DOHH2 (cell line): ENCODE results near the gene RBMS2.

Experiments used
- H3F3A ChIP-seq: fragments of 200-600 bp; sonication (generic), shearing (Covaris generic); 2 replicates; pipeline ENCODE4 v1.6.0; 2016; ENCODE audit warnings: antibody characterized with exemption, mild to moderate bottlenecking; ENCODE audit not compliant: control insufficient read depth, insufficient read depth
- H3K27ac ChIP-seq: fragments of 200-600 bp; sonication (generic); 2 replicates; pipeline ENCODE4 v1.5.1; 2014; ENCODE audit warnings: low read depth, mild to moderate bottlenecking, low read length, moderate library complexity
- H3K27me3 ChIP-seq: fragments of 200-600 bp; sonication (generic); 2 replicates; pipeline ENCODE4 v1.6.1; 2014; ENCODE audit warnings: mild to moderate bottlenecking, low read length, mixed read lengths; ENCODE audit not compliant: control insufficient read depth
- H3K36me3 ChIP-seq: fragments of 200-600 bp; sonication (generic); 2 replicates; pipeline ENCODE4 v1.6.1; 2014; ENCODE audit warnings: mild to moderate bottlenecking, low read length, moderate library complexity, mixed read lengths; ENCODE audit not compliant: control insufficient read depth
- H3K4me1 ChIP-seq: fragments of 200-600 bp; sonication (generic); 2 replicates; pipeline ENCODE4 v1.6.1; 2014; ENCODE audit warnings: mild to moderate bottlenecking, low read length, mixed read lengths; ENCODE audit not compliant: control insufficient read depth
- H3K4me2 ChIP-seq: fragments of 200-600 bp; sonication (generic); 2 replicates; pipeline ENCODE4 v1.6.0; 2014; ENCODE audit warnings: mild to moderate bottlenecking, low read length, moderate library complexity
- H3K4me3 ChIP-seq: fragments of 200-600 bp; sonication (generic); 2 replicates; pipeline ENCODE4 v1.5.1; 2014; ENCODE audit warnings: mild to moderate bottlenecking, low read length, mixed read lengths
- H3K79me2 ChIP-seq: fragments of 200-600 bp; sonication (generic); 2 replicates; pipeline ENCODE4 v1.6.1; 2014; ENCODE audit warnings: mild to moderate bottlenecking, low read length, mixed read lengths; ENCODE audit not compliant: control insufficient read depth
- H3K9me2 ChIP-seq: fragments of 200-600 bp; sonication (generic); replicated peaks from 2 replicates; pipeline ENCODE4 v1.6.1; 2014; ENCODE audit warnings: mild to moderate bottlenecking, low read length, mixed read lengths; ENCODE audit not compliant: control insufficient read depth
- H3K9me3 ChIP-seq: fragments of 200-600 bp; sonication (generic); 2 replicates; pipeline ENCODE4 v1.6.1; 2014; ENCODE audit warnings: antibody characterized with exemption, low read length, mixed read lengths; ENCODE audit not compliant: control insufficient read depth, insufficient read depth
- H4K20me1 ChIP-seq: fragments of 200-600 bp; sonication (generic); 2 replicates; pipeline ENCODE4 v1.6.0; 2014; ENCODE audit warnings: low read depth, mild to moderate bottlenecking, antibody characterized with exemption, low read length, moderate library complexity; ENCODE audit not compliant: control insufficient read depth, insufficient read depth
- EZH2phosphoT487 ChIP-seq: fragments of 200-600 bp; sonication (generic); IDR thresholded peaks from 2 replicates; pipeline ENCODE4 v1.6.1; 2017; ENCODE audit warnings: borderline replicate concordance, mild to moderate bottlenecking, antibody characterized with exemption, low read length, moderate library complexity, mixed read lengths
- TF ChIP-seq, protein P1 (sequence below): fragments of 200-600 bp; sonication (generic); IDR thresholded peaks from one replicate; pipeline ENCODE4 v1.5.1; 2014; ENCODE audit warnings: antibody characterized with exemption, mild to moderate bottlenecking, low read depth, low read length; ENCODE audit not compliant: poor library complexity, severe bottlenecking

Gene RBMS2

DNA sequence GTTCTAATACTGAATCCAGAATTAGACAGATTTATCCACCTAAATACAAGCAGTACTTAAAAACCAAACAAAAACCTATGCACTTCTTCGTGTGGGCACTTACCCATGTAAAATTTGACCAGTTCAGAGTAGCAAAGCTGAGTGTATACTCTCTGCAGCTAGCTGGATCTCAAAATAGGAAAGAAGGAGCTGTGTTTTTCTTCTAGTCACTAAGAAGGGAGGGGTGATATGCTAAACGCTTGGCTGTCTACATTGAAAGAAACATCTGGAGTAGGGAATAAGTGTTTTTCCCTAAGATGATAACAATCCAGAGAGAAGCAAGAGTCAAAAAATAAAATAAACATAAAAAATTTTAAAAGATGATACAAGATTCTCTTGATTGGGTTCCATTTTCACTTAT, 20.0 kb downstream of the RBMS2 start:
- Histone ChIP-seq H3K79me2 (no peaks in the 10 kb centered on the region), H3K4me3 (no peak overlapping the region), H3F3A (no peaks in the 10 kb centered on the region), H3K9me3 (no peaks in the 10 kb centered on the region), H4K20me1 (no peaks in the 10 kb centered on the region), H3K4me2 (no peak overlapping the region), H3K9me2 (no peaks in the 10 kb centered on the region), H3K27ac (no peak overlapping the region), H3K36me3 (no peaks in the 10 kb centered on the region), H3K4me1 (no peaks in the 10 kb centered on the region), H3K27me3 (peaks cover 6% of the 10 kb centered on the region)
- TF ChIP-seq, protein P1, sequence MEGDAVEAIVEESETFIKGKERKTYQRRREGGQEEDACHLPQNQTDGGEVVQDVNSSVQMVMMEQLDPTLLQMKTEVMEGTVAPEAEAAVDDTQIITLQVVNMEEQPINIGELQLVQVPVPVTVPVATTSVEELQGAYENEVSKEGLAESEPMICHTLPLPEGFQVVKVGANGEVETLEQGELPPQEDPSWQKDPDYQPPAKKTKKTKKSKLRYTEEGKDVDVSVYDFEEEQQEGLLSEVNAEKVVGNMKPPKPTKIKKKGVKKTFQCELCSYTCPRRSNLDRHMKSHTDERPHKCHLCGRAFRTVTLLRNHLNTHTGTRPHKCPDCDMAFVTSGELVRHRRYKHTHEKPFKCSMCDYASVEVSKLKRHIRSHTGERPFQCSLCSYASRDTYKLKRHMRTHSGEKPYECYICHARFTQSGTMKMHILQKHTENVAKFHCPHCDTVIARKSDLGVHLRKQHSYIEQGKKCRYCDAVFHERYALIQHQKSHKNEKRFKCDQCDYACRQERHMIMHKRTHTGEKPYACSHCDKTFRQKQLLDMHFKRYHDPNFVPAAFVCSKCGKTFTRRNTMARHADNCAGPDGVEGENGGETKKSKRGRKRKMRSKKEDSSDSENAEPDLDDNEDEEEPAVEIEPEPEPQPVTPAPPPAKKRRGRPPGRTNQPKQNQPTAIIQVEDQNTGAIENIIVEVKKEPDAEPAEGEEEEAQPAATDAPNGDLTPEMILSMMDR: no peak
- no peak for TF ChIP-seq EZH2phosphoT487

DNA sequence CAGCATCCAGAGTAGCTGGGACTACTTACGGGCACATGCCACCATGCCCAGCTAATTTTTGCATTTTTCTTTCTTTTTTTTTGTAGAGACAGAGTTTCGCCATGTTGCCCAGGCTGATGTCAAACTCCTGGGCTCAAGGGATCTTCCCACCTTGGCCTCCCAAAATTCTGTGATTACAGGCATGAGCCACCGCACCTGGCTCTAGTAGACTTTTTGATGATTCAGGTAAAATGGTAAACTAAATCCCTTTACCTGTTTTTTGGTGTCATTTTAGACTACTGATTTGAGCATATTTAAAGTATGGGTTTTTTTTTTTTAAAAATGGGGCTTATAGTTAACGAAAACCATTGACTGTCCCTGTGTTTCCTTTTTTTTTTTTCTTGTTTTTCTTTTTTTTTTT, 20.5 kb downstream of the RBMS2 start:
- Histone ChIP-seq H3K4me3 (no peak overlapping the region), H3K4me1 (no peaks in the 10 kb centered on the region), H3K4me2 (no peak overlapping the region), H3K27ac (no peak overlapping the region), H3K36me3 (no peaks in the 10 kb centered on the region), H3F3A (no peaks in the 10 kb centered on the region), H4K20me1 (no peaks in the 10 kb centered on the region), H3K27me3 (peaks cover 5% of the 10 kb centered on the region), H3K79me2 (no peaks in the 10 kb centered on the region), H3K9me2 (no peaks in the 10 kb centered on the region), H3K9me3 (no peaks in the 10 kb centered on the region)
- TF ChIP-seq, protein P1: no peak
- TF ChIP-seq EZH2phosphoT487: no peak

DNA sequence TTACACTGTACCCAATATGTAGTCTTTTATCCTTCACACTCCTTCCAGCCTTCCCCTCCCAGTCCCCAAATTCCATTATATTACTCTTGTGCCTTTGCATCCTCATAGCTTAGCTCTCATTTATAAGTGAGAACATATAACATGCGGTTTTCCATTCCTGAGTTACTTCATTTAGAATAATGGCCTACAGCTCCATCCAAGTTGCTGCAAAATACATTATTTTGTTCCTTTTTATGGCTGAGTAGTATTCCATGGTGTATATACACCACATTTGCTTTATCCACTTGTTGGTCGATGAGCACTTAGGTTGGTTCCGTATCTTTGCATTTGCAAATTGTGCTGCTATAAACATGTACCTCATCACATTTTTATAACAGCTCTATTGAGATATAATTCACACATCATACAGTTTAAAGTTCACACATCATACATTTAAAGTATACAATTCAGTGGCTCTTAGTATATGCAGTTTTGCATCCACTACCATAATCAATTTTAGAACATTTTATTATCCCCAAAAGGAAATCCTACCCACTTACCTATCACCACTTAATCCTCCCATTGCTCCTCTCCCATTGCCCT, 23.5 kb downstream of the RBMS2 start:
- H3K9me2 ChIP-seq: no peaks in the 10 kb centered on the region
- H3K4me1 ChIP-seq: no peaks in the 10 kb centered on the region
- no peak overlapping the region for H3K4me3 ChIP-seq
- H3K4me2 ChIP-seq: no peak overlapping the region
- no peaks in the 10 kb centered on the region for H3K27me3 ChIP-seq
- no peaks in the 10 kb centered on the region for H3K36me3 ChIP-seq
- H3K27ac ChIP-seq: no peak overlapping the region
- no peaks in the 10 kb centered on the region for H3K9me3 ChIP-seq
- no peaks in the 10 kb centered on the region for H4K20me1 ChIP-seq
- TF ChIP-seq EZH2phosphoT487: no peak
- TF ChIP-seq, protein P1: no peak
- H3K79me2 ChIP-seq: no peaks in the 10 kb centered on the region
- no peaks in the 10 kb centered on the region for H3F3A ChIP-seq
